Spleen (tissue), 7 donors: ENCODE results near the gene GGT6.

Experiments
- CTCF ChIP-seq, 11 experiments: fragments of 200-600 bp in 7 of 11; fragments of 450-650 bp in 4 of 11; sonication (generic) in 4 of 11; IDR thresholded peaks in 8 of 11; conservative IDR thresholded peaks in 3 of 11; 1 replicate in 7 of 11; 2 replicates in 4 of 11; pipeline versions ENCODE4 v1.4.0 to v1.8.0; 2016 to 2021; ENCODE audit warnings: antibody characterized with exemption in 11 of 11, inconsistent platforms in 4 of 11, mild to moderate bottlenecking in 1 of 11
- POLR2A ChIP-seq, 3 donors: fragments of 450-650 bp; IDR thresholded peaks; one replicate each; pipeline ENCODE4 v1.5.1; 2017; ENCODE audit warnings: antibody characterized with exemption in 3 of 3, mild to moderate bottlenecking in 1 of 3
- donor health status: DM: no; HTN: no; CAD: no; lungs with moderate emphysema.
- donor health status: DM: no; HTN: no; CAD: no.
- donor health status: DM: no; HTN: no; CAD: no.

DNA sequence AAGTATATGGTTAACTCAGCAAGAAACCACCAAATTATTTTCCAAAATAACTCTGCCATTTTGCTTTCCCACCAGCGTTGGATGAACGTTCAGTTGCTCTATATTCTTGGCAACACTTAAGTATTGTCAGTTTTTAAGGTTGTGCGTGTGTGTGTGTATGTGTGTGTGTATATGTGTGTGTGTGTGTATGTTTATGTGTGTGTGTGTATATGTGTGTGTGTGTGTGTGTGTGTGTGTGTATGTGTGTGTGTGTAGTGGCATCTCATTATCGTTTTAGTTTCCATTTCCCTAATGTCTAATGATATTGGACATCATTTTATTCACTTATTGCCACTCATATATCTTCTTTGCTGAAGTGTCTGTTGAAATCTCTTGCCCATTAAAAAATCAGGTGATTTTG, 12.7 kb upstream of the GGT6 start:
- TF ChIP-seq CTCF (IDR thresholded peaks at IDR 0.05 in 8 of 11, conservative IDR thresholded peaks at IDR 0.05 in 3 of 11): no peak
- TF ChIP-seq POLR2A (IDR thresholded peaks at IDR 0.05): no peak
